OCI-LY3 (cell line): ENCODE measurements around the gene NPAT.
A peak's percentile ranks its signal among the peaks of the same experiment; 100 is the strongest.

ENCODE experiments used
- H2AFZ ChIP-seq: fragments of 200-600, 300-600 bp; shearing (Covaris generic); 2 replicates; pipeline ENCODE4 v1.6.0; 2014; ENCODE audit warnings: antibody characterized with exemption, low read depth, low read length
- H3K27ac ChIP-seq: fragments of 200-600, 300-600 bp; sonication (generic); 2 replicates; pipeline ENCODE4 v1.5.1; 2014; ENCODE audit warnings: mild to moderate bottlenecking, low read length, moderate library complexity, mixed read lengths
- H3K27me3 ChIP-seq: fragments of 200-600, 300-600 bp; sonication (generic); 2 replicates; pipeline ENCODE4 v1.6.1; 2014; ENCODE audit warnings: low read depth, low read length, mixed read lengths
- H3K36me3 ChIP-seq: fragments of 200-600, 300-600 bp; sonication (generic); replicated peaks from 2 replicates; pipeline ENCODE3; 2014; ENCODE audit warnings: low read depth, low read length, mixed read lengths
- H3K4me1 ChIP-seq: fragments of 300-600, 200-600 bp; sonication (generic); 2 replicates; pipeline ENCODE4 v1.6.1; 2014; ENCODE audit warnings: low read length, mixed read lengths
- H3K4me2 ChIP-seq: fragments of 200-600, 300-600 bp; sonication (generic); 2 replicates; pipeline ENCODE4 v1.6.1; 2014; ENCODE audit warnings: low read length, mixed read lengths
- H3K4me3 ChIP-seq: fragments of 300-600, 200-600 bp; sonication (generic); 2 replicates; pipeline ENCODE4 v1.5.1; 2014; ENCODE audit warnings: antibody characterized with exemption, mild to moderate bottlenecking, low read length, moderate library complexity
- H3K79me2 ChIP-seq: fragments of 300-600, 200-600 bp; shearing (Covaris generic); 2 replicates; pipeline ENCODE4 v1.6.1; 2014; ENCODE audit warnings: mild to moderate bottlenecking, low read length, mixed read lengths
- H3K9ac ChIP-seq: fragments of 300-600, 200-600 bp; shearing (Covaris generic); 2 replicates; pipeline ENCODE4 v1.6.0; 2014; ENCODE audit warnings: mild to moderate bottlenecking, low read length, moderate library complexity
- H3K9me3 ChIP-seq: fragments of 200-600, 300-600 bp; shearing (Covaris generic); 2 replicates; pipeline ENCODE4 v1.6.1; 2014; ENCODE audit warnings: low read length, mixed read lengths; ENCODE audit not compliant: insufficient read depth
- H4K20me1 ChIP-seq: fragments of 200-600, 300-600 bp; sonication (generic); 2 replicates; pipeline ENCODE4 v1.6.1; 2016; ENCODE audit warnings: low read length, mixed read lengths; ENCODE audit not compliant: insufficient read depth
- EZH2phosphoT487 ChIP-seq: fragments of 200-600 bp; shearing (Covaris generic); IDR thresholded peaks from 2 replicates; pipeline ENCODE4 v1.6.1; 2018; ENCODE audit warnings: antibody characterized with exemption, mixed run types, low read depth
- TF ChIP-seq, protein P1 (sequence below): fragments of 200-600, 300-600 bp; sonication (generic); IDR thresholded peaks from 2 replicates; pipeline ENCODE4 v1.5.1; 2014; ENCODE audit warnings: antibody characterized with exemption, low read length, low read depth

NPAT gene

DNA sequence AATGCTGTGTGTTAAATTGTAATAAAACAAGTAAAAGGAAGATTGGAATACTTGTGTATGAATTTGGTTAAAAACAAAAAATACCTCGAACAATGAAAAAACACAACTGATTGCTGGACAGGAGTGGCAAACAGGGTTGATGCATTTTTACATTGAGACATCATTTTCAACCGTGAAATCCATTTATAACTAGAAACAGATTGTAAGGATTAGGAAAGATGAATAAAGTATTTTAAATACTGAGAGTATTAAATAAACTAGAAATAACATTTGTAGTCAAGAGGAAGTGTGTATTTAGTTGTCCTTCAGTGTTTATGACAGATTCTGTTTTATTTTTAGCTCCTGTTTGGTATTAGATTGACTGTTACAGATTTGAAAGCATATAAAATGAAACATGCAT lies 5.8 kb upstream of the NPAT start:
- Histone ChIP-seq H3K4me2 (no peak overlapping the region), H4K20me1 (peaks cover 12% of the 10 kb centered on the region), H3K4me3 (no peak overlapping the region), H3K36me3 (peaks cover 26% of the 10 kb centered on the region), H2AFZ (no peak overlapping the region), H3K27ac (no peak overlapping the region), H3K9ac (no peak overlapping the region), H3K79me2 (peaks cover 46% of the 10 kb centered on the region), H3K9me3 (no peaks in the 10 kb centered on the region), H3K4me1 (peaks cover 21% of the 10 kb centered on the region), H3K27me3 (no peaks in the 10 kb centered on the region)
- TF ChIP-seq, protein P1, sequence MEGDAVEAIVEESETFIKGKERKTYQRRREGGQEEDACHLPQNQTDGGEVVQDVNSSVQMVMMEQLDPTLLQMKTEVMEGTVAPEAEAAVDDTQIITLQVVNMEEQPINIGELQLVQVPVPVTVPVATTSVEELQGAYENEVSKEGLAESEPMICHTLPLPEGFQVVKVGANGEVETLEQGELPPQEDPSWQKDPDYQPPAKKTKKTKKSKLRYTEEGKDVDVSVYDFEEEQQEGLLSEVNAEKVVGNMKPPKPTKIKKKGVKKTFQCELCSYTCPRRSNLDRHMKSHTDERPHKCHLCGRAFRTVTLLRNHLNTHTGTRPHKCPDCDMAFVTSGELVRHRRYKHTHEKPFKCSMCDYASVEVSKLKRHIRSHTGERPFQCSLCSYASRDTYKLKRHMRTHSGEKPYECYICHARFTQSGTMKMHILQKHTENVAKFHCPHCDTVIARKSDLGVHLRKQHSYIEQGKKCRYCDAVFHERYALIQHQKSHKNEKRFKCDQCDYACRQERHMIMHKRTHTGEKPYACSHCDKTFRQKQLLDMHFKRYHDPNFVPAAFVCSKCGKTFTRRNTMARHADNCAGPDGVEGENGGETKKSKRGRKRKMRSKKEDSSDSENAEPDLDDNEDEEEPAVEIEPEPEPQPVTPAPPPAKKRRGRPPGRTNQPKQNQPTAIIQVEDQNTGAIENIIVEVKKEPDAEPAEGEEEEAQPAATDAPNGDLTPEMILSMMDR, result no peak
- no peak for TF ChIP-seq EZH2phosphoT487

DNA sequence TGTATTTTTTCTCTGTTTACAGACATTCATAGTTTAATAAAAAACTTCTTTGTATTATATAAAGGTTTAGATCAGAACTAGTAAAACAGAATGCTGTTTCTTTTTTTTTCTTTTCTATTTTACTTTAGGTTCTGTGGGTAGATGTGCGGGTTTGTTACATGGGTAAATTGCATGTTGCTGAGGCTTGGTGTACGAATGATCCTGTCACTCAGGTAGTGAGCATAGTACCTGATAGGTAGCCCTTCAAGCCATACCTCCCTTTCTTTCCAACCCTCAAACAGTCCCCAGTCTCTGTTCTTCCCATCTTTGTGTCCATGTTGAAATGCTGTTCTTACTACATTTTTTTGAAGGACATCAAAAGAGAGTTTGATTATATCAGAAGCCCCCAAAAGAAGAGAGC lies 3.6 kb upstream of the NPAT start:
- Histone ChIP-seq H3K9ac (no peak overlapping the region), H3K9me3 (no peaks in the 10 kb centered on the region), H3K36me3 (peaks cover 23% of the 10 kb centered on the region), H3K4me1 (peaks cover 22% of the 10 kb centered on the region), H2AFZ (no peak overlapping the region), H4K20me1 (peaks cover 19% of the 10 kb centered on the region), H3K27me3 (no peaks in the 10 kb centered on the region), H3K79me2 (peaks cover 62% of the 10 kb centered on the region), H3K4me3 (peak overlapping the region; percentile 96; the same call in 1 of the 2 replicates), H3K4me2 (peak overlapping the region; percentile 99; the same call in 1 of the 2 replicates), H3K27ac (no peak overlapping the region)
- no peak for TF ChIP-seq EZH2phosphoT487
- TF ChIP-seq, protein P1, result no peak

DNA sequence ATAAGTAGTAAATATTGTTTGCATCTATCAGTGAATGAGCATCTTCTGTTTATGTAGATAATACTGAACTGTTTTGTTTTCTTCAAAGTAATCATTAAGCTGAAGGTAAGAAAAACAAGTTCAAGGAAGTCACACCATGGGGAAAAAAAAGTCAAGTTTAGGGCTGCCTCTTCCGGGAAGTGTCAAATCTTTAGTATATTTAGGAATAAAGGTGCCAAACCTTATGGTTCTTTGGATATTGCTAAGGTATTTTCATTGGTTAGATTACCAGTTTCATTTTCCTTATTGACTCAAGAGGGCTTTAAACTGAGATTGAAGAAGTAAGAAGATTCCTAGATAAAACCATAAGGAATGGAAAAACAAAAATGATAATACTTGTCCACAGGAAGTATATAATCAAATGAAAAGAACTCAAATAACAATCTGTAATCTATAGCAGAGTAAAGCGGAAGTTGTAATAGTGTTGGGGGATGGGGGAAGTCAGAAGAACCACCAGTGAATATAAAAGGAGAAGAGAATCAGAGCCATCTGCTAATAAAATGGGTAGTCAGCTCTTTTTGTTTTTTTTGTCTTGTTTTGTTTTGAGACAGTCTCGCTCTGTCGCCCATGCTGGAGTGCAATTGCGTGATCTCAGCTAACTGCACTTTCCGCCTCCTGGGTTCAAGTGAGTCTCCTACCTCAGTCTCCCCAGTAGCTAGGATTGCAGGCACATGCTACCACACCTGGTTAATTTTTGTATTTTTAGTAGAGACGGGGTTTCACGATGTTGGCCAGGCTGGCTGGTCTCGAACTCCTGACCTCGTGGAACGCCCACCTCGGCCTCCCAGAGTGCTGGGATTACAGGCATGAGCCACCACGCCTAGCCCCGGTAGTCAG lies 2.7 kb upstream of the NPAT start:
- peak overlapping the region; percentile 99 for H3K27ac ChIP-seq

DNA sequence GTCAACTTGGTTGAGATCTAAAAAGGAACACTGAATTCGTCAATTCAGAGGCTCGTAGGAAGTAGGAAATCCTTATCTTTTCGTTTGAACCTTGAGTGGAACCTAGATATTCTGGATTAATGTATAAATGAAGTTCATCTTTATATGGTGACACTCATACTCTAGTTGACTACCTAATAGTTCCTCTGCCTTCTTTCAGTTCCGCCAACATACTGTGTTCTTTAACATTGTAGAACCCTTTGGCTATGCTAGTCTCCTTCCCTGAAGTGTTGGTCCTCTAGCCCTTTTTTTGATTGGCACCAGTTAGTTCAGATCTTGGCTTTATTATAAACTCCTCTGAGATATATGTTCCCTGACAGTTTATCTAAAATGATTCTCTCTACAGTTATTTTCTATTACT lies 1.9 kb upstream of the NPAT start:
- peaks cover 79% of the 10 kb centered on the region for H3K79me2 ChIP-seq
- peak overlapping the region; percentile 100 for H3K9ac ChIP-seq
- peaks cover 38% of the 10 kb centered on the region for H3K4me1 ChIP-seq
- peak overlapping the region; percentile 99 for H3K4me2 ChIP-seq
- H2AFZ ChIP-seq, result no peak overlapping the region
- TF ChIP-seq, protein P1, result no peak
- no peak for TF ChIP-seq EZH2phosphoT487
- H3K4me3 ChIP-seq, result peak overlapping the region; percentile 96
- peaks cover 36% of the 10 kb centered on the region for H4K20me1 ChIP-seq
- H3K27me3 ChIP-seq, result no peaks in the 10 kb centered on the region
- no peaks in the 10 kb centered on the region for H3K9me3 ChIP-seq
- peak overlapping the region; percentile 99 for H3K27ac ChIP-seq
- H3K36me3 ChIP-seq, result peaks cover 32% of the 10 kb centered on the region

More for the DNA sequence above, 2.7 kb upstream of the NPAT start:
- Histone ChIP-seq H3K4me2 (peak overlapping the region; percentile 99), H3K79me2 (peaks cover 71% of the 10 kb centered on the region), H3K4me1 (peaks cover 31% of the 10 kb centered on the region), H3K27me3 (no peaks in the 10 kb centered on the region), H3K4me3 (peak overlapping the region; percentile 96), H4K20me1 (peaks cover 28% of the 10 kb centered on the region), H2AFZ (no peak overlapping the region), H3K9ac (peak overlapping the region; percentile 100), H3K9me3 (no peaks in the 10 kb centered on the region), H3K36me3 (peaks cover 25% of the 10 kb centered on the region)
- no peak for TF ChIP-seq EZH2phosphoT487
- TF ChIP-seq, protein P1, result no peak
